UCSD-AML1 (cell line): Measurements from ENCODE around the gene DMRT3.
"Not testable (repeated sequence)": the region's sequence is repeated elsewhere in the genome, so short reads cannot be mapped to it uniquely, and the experiment has no call there.

ENCODE experiments used
- DNase-seq: peaks from one replicate; lab custom pipeline; 2025; ENCODE audit not compliant: unreplicated experiment; lab: John Stamatoyannopoulos, UW

Gene DMRT3

DNA sequence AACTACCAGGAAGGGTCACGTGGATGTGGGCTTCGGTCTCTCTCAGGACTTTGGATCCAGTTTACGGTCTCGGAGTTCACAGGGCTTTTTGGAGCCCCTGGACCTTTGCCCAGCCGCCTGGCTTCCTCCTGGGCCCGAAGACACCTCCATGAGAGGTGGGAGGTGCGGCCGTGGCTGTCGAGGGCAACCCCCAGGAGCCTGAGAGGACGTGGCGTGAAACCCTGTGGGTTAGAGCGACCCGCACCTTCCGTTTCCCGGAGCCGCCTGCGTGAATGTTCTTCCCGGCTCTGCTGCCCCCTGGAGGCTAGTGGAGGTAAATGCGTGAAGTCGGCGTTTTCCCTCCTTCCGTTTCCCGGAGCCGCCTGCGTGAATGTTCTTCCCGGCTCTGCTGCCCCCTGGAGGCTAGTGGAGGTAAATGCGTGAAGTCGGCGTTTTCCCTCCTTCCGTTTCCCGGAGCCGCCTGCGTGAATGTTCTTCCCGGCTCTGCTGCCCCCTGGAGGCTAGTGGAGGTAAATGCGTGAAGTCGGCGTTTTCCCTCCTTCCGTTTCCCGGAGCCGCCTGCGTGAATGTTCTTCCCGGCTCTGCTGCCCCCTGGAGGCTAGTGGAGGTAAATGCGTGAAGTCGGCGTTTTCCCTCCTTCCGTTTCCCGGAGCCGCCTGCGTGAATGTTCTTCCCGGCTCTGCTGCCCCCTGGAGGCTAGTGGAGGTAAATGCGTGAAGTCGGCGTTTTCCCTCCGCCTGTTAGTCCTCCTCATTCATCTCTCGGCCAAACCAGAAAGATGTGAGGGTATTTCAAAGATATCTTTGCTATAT, 22.1 kb downstream of the DMRT3 start:
- DNase-seq = not testable (repeated sequence)

DNA sequence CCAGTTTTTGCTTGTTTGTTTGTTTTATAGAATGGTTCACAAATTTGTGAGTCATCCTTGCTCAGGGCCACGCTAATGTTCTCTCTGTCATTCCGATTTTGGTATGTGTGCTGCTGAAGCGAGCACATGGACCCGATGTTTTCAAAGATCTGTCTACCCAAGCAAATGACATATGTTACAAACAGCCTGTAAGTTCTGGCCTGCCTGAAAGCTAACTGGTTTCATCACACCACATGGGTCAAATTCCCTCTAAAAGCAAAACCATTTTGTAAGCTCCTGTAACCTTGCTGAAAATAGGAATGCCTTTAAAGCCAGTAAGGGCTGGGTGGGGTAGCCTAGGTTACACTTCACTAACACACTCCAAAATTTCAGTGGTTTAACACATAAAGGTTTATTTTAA, 25.4 kb downstream of the DMRT3 start:
- no peak for DNase-seq

DNA sequence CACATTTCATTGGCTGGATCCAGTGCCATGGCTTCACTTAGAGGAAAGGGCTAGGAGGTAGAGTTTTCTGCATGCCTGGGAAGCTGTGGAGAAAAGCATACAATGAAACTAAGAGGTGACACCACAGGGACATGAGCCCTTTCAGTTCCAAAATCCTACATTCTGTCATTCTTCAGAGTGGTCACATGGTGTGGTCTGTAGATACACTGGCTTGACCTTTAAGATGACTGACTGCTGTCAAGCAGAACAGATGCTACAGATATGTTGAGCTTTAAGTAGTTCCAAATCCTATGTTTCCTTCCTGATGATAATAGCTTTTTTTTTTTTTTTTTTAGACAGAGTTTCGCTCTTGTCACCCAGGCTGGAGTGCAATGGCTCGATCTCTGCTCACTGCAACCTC, 26.2 kb downstream of the DMRT3 start:
- DNase-seq = no peak

DNA sequence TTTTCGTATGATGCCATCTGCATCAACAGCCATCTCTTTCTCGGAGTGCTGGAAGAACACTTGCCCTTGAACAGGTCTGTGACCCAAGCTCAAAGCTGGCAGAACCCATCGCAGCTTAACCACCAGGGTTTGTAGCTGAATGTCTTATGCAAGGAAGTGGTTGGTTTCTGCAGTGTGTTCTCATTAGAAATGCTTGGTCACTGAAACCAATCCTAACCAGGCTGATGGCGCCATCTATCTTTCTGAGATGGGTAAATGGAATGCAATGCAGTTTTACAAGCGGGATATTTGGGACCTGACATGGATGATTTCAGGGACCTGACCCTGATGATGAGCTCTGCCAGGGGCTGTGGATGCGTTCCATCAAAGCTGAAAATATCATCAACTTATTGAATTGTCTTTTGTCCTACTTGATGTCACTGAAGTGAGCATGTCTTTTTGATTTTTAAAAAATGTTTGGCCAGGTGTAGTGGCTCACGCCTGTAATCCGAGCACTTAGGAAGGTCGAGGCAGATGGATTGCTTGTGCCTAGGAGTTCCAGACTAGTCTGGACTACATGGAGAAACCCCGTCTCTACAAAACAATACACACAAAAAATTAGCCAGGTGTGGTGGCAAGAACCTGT, 28.7 kb downstream of the DMRT3 start:
- peak; percentile 24 for DNase-seq

DNA sequence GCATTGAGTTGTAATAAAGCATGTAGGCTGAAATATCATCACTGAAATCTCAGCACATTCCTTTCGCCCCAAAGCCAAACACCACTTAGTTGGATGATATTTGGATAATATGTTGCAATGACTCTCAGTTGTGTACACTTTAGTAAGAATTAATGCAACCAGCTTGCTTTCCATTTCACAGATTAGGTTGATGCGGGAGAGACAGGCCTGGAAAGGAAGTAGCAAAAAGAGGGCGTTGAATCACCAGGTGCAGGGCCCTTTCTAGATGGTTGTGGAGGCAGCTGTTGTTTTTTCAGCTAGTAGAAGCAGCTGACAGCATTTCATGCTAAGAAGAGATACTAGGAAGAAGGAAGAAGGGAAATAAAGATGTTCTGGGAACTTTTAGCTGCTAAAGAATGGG, 30.9 kb downstream of the DMRT3 start:
- no peak for DNase-seq

DNA sequence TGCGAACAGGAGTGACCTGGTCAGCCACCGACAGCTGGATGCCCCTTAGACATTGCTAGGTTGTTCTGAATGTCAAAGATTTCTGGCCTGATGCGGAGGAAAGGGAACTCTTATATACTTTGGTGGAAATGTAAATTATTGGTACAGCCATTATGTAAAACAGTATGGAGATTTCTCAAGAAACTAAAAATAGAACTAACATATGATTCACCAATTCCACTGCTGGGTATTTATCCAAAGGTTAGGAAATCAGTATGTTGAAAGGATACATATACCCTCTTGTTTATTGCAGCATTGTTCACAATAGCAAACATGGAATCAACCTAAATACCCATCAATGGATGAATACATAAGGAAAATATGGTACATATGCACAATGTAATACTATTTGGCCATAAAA, 31.8 kb downstream of the DMRT3 start:
- DNase-seq = no peak

DNA sequence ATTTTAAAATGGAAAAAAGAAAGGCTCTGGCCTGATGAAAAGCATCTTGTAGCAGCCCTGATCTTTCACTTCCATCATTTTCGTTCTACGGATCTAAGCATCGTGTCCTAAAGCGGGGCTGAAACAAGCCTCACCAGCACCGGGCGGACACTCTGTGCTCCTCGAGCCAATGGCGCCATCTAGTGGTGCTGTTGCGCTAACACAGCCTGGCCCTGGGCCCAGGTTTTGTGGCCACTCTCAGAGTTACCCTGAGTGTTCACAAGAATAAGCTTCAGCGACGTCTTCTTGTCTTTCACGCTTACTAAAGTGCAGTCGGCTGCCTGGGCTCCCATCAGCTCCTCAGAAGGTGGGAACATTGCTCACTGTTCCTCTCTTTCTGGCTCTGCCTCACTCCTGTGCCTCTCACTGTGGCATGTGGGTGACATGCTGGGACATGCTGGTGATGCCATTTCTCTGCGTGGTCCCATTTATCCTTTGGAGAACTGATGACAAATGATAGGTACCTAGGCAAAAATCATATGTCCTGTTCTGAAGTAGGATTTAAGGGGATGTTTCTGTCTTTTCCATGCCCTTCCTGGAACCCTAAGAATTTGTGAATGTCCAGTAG, 32.7 kb downstream of the DMRT3 start:
- peak; percentile 74 for DNase-seq

DNA sequence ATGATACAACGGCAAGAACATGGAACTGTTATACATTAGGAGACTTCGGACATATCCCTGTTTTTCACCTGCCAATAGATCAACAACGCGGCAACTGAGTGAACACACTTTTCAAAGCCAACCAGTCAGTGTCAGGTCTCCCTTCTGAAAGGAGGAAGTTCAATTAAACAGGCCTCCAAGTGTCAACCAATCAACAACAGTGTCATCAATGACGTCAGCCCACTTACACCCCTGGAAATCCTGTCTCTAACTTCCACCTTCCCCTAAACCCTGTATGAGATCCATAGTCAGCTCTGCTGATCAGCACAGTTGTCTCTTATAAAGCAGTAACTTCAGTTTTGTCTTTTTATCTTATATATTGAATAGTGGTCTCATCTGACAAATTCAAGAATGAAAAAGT, 36.6 kb downstream of the DMRT3 start:
- DNase-seq = no peak

DNA sequence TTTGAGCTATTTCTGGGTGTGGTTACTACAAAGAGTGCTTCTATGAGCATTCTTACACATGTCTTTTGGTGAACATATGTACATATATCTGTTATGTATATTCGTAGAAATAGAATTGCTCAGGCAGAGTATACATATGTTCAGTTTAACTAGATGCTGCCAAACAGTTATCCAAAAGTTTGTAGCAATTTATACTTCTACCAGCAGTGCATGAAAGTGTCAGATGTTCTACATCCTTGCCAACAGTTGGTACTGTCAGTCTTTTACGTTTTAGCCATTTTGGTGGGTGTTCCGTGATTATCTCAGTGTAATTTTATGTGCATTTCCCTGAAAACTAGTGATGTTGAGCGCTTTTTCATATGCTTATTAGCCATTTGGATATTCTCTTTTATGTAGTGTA, 37.8 kb downstream of the DMRT3 start:
- DNase-seq = no peak

DNA sequence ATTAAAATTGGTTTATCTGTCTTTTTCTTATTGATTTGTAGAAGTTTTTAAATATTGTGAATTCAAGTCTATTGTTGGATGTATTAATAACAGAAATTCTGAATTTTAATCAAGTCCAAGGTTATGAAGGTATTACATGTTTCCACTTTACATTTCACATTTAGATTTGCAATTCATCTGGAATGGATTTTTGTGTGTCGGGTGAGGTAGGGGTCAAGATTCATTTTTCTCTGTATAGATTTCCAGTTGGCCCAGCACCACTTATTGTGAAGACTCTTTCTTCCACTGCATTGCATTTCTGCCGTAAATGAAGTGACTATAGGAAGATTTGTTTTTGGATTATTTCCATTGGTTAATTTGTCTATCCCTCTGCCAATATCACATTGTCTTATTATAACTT, 38.2 kb downstream of the DMRT3 start:
- no peak for DNase-seq

DNA sequence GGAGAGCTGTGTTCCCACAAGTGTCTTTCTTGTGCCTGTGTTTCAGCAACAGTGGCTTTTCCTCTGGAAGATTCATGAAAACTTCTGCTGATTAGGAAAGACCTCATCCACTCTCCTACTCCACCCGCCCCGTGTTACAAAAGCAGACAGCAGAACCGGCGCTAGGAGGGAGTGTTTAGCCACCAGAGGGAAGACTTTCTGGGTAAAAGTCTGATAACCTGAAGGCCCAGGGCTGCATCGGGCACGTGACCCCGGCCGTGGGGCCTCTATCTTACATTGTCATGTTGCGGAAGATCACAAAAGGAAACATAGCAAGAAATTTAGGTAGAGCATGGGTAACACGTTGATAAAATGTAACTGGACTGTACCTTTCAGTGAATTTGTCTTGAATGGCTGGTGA, 41.7 kb downstream of the DMRT3 start:
- DNase-seq = no peak

DNA sequence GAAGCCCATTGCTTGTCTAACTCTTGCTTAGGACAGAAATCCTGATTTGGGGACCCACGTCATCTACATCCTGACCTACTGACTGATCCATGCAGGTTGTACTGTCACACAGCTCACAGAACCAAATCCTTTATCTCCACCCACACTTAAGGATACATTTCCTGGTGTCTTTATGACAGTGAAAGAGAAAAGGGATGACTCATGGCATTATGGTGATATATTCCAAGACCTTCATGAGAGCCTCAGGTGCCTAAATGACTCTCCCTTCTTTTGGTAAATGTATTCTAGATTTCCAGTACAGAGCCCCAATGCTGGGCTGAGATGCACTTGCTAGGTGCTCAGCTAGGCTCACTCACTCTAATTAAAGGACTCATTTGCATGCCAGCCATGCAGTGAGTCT, 47.7 kb downstream of the DMRT3 start:
- no peak for DNase-seq

DNA sequence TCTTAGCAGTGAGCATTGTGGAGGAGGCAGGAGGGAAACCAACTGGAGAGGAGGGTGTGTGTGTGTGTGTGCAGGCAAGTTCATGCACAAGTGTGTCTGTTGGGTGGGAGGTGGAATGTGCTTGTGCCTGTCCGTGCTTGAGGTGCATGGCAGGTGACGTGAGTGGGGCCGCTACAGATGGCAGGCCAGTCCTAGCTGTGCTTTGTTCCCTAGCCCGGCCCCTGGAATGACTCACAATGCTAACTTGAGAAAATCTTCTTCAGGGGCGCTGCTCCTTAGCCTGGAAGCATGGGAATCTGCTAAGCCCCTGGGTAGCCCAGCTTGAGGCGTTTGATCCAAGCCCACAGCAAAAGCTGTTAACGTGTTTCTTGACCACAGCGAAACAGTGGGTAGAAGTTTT, 48.7 kb downstream of the DMRT3 start:
- DNase-seq = no peak

DNA sequence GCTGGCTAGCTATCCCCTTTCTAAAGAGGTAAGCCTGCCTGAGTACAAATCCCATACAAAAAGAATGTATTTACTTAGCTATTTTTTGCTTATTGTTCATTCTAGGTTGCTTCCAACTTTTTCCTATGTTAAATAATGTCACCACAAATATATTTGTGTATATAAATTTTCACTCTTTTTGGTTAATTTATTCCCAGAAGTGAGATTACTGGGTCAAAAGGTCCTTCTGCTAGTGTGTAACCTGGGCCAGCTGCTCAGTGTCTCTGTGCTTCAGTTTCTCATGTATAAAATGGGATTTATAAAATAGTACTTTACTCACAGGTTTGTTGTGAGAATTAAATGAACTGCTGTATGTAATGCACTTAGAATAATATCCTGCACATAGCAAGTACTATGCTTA, 49.8 kb downstream of the DMRT3 start:
- no peak for DNase-seq

DNA sequence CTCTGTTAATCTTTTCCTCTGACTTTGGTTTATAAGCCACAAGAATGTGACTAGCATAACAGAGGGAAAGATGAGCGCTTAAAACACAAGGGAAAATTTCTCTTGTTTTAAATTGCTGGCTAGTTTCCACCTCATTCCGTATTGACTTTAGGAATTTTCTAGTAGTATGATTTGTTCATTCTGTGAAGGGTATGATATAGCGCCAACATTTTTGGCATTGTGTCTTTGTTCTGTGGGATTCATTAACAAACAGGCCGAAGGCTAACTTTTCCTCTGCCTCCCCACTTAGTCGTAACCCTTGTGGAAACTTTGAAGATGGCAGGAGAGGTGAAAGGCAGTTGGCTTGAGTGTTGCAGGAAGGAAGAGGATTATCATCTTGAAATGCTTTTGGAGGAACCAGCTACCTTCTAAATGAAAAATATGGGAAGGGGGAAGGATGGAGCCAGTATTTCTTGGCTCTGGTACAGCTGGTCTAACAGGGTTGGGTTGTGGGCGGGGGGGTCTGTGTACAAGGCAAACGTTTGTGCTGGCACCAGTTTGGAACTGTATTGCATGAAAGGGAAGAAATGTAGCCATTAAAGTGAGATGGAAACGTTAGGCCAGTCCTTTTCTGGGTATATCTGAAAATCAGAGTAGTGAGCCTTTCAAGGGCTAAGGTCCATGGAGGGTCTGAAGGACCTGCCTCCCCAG, 52.2 kb downstream of the DMRT3 start:
- no peak for DNase-seq

DNA sequence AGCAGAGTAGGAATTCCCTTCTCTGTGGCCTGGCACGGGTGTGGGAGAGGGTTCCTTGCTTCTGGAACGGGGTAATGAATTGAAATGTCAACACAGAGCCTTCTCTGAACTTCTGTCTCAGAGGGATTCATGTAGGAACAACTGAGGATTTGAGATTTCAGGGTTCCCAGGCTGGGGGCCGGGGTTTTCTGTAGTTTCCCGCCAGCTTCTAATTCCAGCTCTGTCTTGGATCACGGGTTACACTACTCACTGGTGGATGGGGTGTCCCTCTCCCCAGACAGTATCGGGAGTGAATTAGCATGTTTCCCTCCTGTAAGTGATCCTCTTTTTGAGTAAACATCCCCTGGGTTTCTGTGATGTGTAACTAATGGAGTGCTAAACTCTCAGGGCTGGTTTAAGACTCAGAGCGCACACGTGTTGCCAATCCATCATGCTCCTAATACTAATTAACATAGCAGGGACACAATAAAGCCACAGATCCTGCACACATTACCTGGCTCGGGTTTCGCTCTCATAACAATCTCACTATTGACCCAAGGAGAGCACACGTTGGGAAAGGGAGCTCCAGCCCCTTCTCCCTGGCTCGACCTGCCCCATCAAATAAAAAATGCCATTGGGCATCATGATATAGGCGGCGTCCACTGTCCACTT, 55.6 kb downstream of the DMRT3 start:
- DNase-seq = no peak

DNA sequence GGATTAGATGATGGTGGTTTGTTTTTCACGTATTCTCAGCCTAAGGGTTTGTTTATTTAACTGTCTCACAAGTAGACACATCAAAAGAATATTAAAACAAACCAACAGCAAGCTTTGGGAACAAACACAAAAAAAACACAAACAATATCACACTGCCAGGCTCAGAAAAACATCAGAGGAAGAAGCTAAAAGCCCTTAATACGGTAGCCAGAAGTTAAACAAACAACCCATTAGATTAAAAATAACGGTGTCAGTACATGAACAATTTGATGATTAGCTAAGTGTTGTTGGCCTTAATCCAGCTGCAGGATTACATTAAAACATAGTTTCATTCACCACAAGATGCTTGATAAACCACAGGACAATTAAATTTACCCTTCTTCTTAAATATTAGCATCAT, 57.8 kb downstream of the DMRT3 start:
- DNase-seq = no peak

DNA sequence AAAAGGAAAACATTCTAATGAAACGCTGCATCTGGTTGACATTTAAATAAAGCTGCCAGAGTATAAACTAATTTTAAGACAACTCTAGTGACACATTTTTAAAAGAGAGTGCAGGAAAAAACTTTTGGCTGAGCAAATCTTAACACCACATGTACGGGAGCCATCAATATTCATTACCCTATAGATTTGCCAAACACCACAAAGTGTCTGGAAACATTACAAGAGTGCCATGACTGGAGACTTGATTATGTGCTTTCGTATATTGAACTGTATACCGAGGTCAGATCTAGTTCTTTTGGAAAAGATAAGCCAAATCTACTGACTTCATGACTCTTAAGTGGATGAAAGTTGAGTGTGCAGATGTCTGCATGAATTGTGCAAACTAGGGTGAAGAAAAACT, 63.1 kb downstream of the DMRT3 start:
- DNase-seq = no peak
